Subcutaneous adipose tissue (tissue), 4 donors: ENCODE data around the gene UBE3B. TPM values are rescaled to one million over a fixed set of nuclear protein-coding genes. Genes with fewer than 3 reads are reported as not detected.

Experiments used
- CTCF ChIP-seq: fragments of 450-650 bp; IDR thresholded peaks from one replicate; pipeline ENCODE4 v1.5.1; 2016; ENCODE audit warnings: low read depth, mild to moderate bottlenecking, control low read depth, antibody characterized with exemption, moderate library complexity
- total RNA-seq, 4 donors: library from RNA; depleted of rRNA; stranded (reverse); fragments of >200 nt; gene quantifications; one replicate each; pipeline ENCODE4 v1.1.0, GENCODE V29; 2016

The UBE3B gene
- total RNA-seq, 4 donors from 2014 or later = 31.8 to 88.5 (median 45.4) TPM

GRCh38 chr12:109445191-109445609, 32.2 kb upstream of the UBE3B start:
- no peak for TF ChIP-seq CTCF

GRCh38 chr12:109446869-109447268, 30.6 kb upstream of the UBE3B start:
- no peak for TF ChIP-seq CTCF

- TF ChIP-seq CTCF = no peak
These were observed 30.0 kb upstream of the UBE3B start for GRCh38 chr12:109447482-109447881.

GRCh38 chr12:109448272-109448671, 29.2 kb upstream of the UBE3B start:
- no peak for TF ChIP-seq CTCF

GRCh38 chr12:109448707-109449390, 28.6 kb upstream of the UBE3B start:
- TF ChIP-seq CTCF = no peak

GRCh38 chr12:109449845-109450532, 27.4 kb upstream of the UBE3B start:
- TF ChIP-seq CTCF = no peak

GRCh38 chr12:109450980-109451379, 26.5 kb upstream of the UBE3B start:
- TF ChIP-seq CTCF = no peak
